ENCODE measurements around the gene MEPCE. TPM values are rescaled to one million over a fixed set of nuclear protein-coding genes. Genes with fewer than 3 reads are reported as not detected.

Gene MEPCE
- polyA plus RNA-seq, 1 experiment, result 9.1 TPM

GRCh38 chr7:100398239-100398638 lies 31.4 kb upstream of the MEPCE start:
- ChIA-PET CTCF (interaction anchor here (1.5 kb wide), 1 partner anchor 9 kb away, joined by 7 read pairs; no protein-coding TSS in a partner anchor), POLR2A (no interaction called here)
- no peak for DNase-seq (ENCODE audit: low read depth, low spot score)
- H3K9me3 ChIP-seq (ENCODE audit: control insufficient read depth, insufficient read depth, low read length), result 0 out of 2 replicates have a peak, but pooled peaks cover 4% of the 10 kb centered on the region
- no peak overlapping the region for H3K27ac ChIP-seq (ENCODE audit: low read depth, low read length)
- TF ChIP-seq CTCF (IDR thresholded peaks at IDR 0.05; ENCODE audit: low read depth, low read length), result no peak
- H3K27me3 ChIP-seq (ENCODE audit: control insufficient read depth, insufficient read depth, low read length), result peaks cover 39% of the 10 kb centered on the region
- H3K4me3 ChIP-seq (ENCODE audit: low read depth, low read length), result no peak overlapping the region

- H3K9me3 ChIP-seq (ENCODE audit: control insufficient read depth, insufficient read depth, low read length), result no peaks in the 10 kb centered on the region
Observed at GRCh38 chr7:100400041-100400440, 29.6 kb upstream of the MEPCE start.

GRCh38 chr7:100400656-100401055 lies 29.0 kb upstream of the MEPCE start:
- H3K9me3 ChIP-seq (ENCODE audit: control insufficient read depth, insufficient read depth, low read length), result no peaks in the 10 kb centered on the region
- POLR2A ChIA-PET, result no interaction called here
- no peak overlapping the region for H3K27ac ChIP-seq (ENCODE audit: low read depth, low read length)
- TF ChIP-seq CTCF (IDR thresholded peaks at IDR 0.05; ENCODE audit: low read depth, low read length), result 0 out of 2 replicates have a peak, but pooled peaks have one; percentile 12
- CTCF ChIA-PET, result interaction anchor here (0.6 kb wide), 1 partner anchor 82 kb away, joined by 3 read pairs; no protein-coding TSS in a partner anchor
- peaks cover 30% of the 10 kb centered on the region for H3K27me3 ChIP-seq (ENCODE audit: control insufficient read depth, insufficient read depth, low read length)
- H3K4me3 ChIP-seq (ENCODE audit: low read depth, low read length), result no peak overlapping the region
- no peak for DNase-seq (ENCODE audit: low read depth, low spot score)

More at GRCh38 chr7:100400041-100400440, 29.6 kb upstream of the MEPCE start:
- POLR2A ChIA-PET, result no interaction called here
- Histone ChIP-seq H3K27me3 (ENCODE audit: control insufficient read depth, insufficient read depth, low read length) (peaks cover 32% of the 10 kb centered on the region), H3K4me3 (ENCODE audit: low read depth, low read length) (no peak overlapping the region), H3K27ac (ENCODE audit: low read depth, low read length) (no peak overlapping the region)
- no peak for TF ChIP-seq CTCF (IDR thresholded peaks at IDR 0.05; ENCODE audit: low read depth, low read length)
- CTCF ChIA-PET, result no interaction called here
- DNase-seq (ENCODE audit: low read depth, low spot score), result no peak

GRCh38 chr7:100401811-100402210 lies 27.8 kb upstream of the MEPCE start:
- POLR2A ChIA-PET, result no interaction called here
- Histone ChIP-seq H3K27me3 (ENCODE audit: control insufficient read depth, insufficient read depth, low read length) (peaks cover 34% of the 10 kb centered on the region), H3K27ac (ENCODE audit: low read depth, low read length) (no peak overlapping the region), H3K9me3 (ENCODE audit: control insufficient read depth, insufficient read depth, low read length) (no peaks in the 10 kb centered on the region), H3K4me3 (ENCODE audit: low read depth, low read length) (no peak overlapping the region)
- DNase-seq (ENCODE audit: low read depth, low spot score), result no peak
- TF ChIP-seq CTCF (IDR thresholded peaks at IDR 0.05; ENCODE audit: low read depth, low read length), result no peak
- CTCF ChIA-PET, result no interaction called here

- peaks cover 30% of the 10 kb centered on the region for H3K27me3 ChIP-seq (ENCODE audit: control insufficient read depth, insufficient read depth, low read length)
- H3K4me3 ChIP-seq (ENCODE audit: low read depth, low read length), result no peak overlapping the region
- H3K9me3 ChIP-seq (ENCODE audit: control insufficient read depth, insufficient read depth, low read length), result no peaks in the 10 kb centered on the region
- ChIA-PET POLR2A (no interaction called here), CTCF (interaction anchor here (0.8 kb wide), 1 partner anchor 16 kb away, joined by 3 read pairs; no protein-coding TSS in a partner anchor)
- no peak for TF ChIP-seq CTCF (IDR thresholded peaks at IDR 0.05; ENCODE audit: low read depth, low read length)
- no peak for DNase-seq (ENCODE audit: low read depth, low spot score)
- H3K27ac ChIP-seq (ENCODE audit: low read depth, low read length), result no peak overlapping the region
Observed at GRCh38 chr7:100402241-100402640, 27.4 kb upstream of the MEPCE start.
